Osteocyte (in vitro differentiated cells): Measurements from ENCODE around the gene DPYD. TPM values are rescaled to one million over a fixed set of nuclear protein-coding genes. Genes with fewer than 3 reads are reported as not detected.
A peak's percentile ranks its signal among the peaks of the same experiment; 100 is the strongest.

ENCODE experiments used
- DNase-seq: peaks from one replicate; pipeline ENCODE4 v3.0.0; 2021; ENCODE audit warnings: mixed read lengths; ENCODE audit not compliant: unreplicated experiment; ENCODE audit errors: extremely low spot score
- H3K27ac Mint-ChIP-seq: one replicate; pipeline ENCODE4 v1.8.0; 2021; ENCODE audit warnings: mild to moderate bottlenecking, mixed read lengths; ENCODE audit not compliant: unreplicated experiment
- H3K27me3 Mint-ChIP-seq: one replicate; pipeline ENCODE4 v1.8.0; 2021; ENCODE audit warnings: mixed read lengths; ENCODE audit not compliant: unreplicated experiment
- H3K36me3 Mint-ChIP-seq: one replicate; pipeline ENCODE4 v1.8.0; 2021; ENCODE audit warnings: mixed read lengths; ENCODE audit not compliant: unreplicated experiment
- H3K4me1 Mint-ChIP-seq: one replicate; pipeline ENCODE4 v1.8.0; 2021; ENCODE audit warnings: mixed read lengths; ENCODE audit not compliant: unreplicated experiment
- H3K4me3 Mint-ChIP-seq: one replicate; pipeline ENCODE4 v1.8.0; 2021; ENCODE audit warnings: mild to moderate bottlenecking, moderate library complexity, mixed read lengths; ENCODE audit not compliant: unreplicated experiment
- H3K9me3 Mint-ChIP-seq: one replicate; pipeline ENCODE4 v1.8.0; 2021; ENCODE audit warnings: mixed read lengths; ENCODE audit not compliant: unreplicated experiment
- CTCF ChIP-seq: fragments of 200-600 bp; sonication (generic); IDR thresholded peaks from 2 replicates; pipeline ENCODE4 v1.5.0; 2021; ENCODE audit warnings: antibody characterized with exemption, mild to moderate bottlenecking, moderate library complexity
- total RNA-seq: library from RNA; stranded (reverse); gene quantifications from 2 replicates; pipeline ENCODE4 v1.2.1, GENCODE V29; 2021

The DPYD gene
- total RNA-seq, 1 donor from 2014 or later = 44.0 TPM

GRCh38 chr1:97157991-97158390, 762.8 kb downstream of the DPYD start:
- Mint-ChIP-seq H3K36me3 (peaks cover 14% of the 10 kb centered on the region), H3K9me3 (peaks cover 11% of the 10 kb centered on the region), H3K27ac (no peak overlapping the region), H3K27me3 (no peaks in the 10 kb centered on the region), H3K4me1 (no peaks in the 10 kb centered on the region), H3K4me3 (no peak overlapping the region)
- TF ChIP-seq CTCF = no peak
- DNase-seq = no peak

DNA sequence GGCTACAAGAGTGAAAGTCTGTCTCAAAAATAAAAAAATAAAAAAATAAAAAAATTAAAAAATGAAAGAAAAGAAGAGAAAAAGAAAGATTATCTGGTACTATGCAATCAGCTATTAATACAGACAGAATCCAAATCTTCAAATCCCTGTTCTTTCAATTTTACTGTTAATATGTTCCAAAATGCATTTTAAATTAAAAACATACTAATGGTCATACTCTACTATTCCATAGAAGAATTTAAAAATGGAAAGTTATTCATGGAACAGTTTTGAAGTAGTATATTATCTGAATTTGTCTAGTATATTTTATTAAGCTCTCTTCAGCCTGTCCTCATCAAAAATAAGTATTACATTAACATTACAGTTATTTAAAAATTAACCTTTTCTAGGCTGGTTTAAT, 769.2 kb downstream of the DPYD start:
- Mint-ChIP-seq H3K4me3 (no peak overlapping the region), H3K27ac (no peak overlapping the region), H3K27me3 (no peaks in the 10 kb centered on the region), H3K9me3 (peaks cover 11% of the 10 kb centered on the region), H3K4me1 (peaks cover 11% of the 10 kb centered on the region), H3K36me3 (peaks cover 11% of the 10 kb centered on the region)
- TF ChIP-seq CTCF = no peak
- DNase-seq = no peak

- no peak for DNase-seq
- peaks cover 67% of the 10 kb centered on the region for H3K4me1 Mint-ChIP-seq
- H3K27ac Mint-ChIP-seq = peak overlapping the region; percentile 90
- TF ChIP-seq CTCF = no peak
- no peaks in the 10 kb centered on the region for H3K27me3 Mint-ChIP-seq
- no peaks in the 10 kb centered on the region for H3K9me3 Mint-ChIP-seq
- H3K36me3 Mint-ChIP-seq = no peaks in the 10 kb centered on the region
- no peak overlapping the region for H3K4me3 Mint-ChIP-seq
Observed at GRCh38 chr1:97145321-97145956, 775.4 kb downstream of the DPYD start.

DNA sequence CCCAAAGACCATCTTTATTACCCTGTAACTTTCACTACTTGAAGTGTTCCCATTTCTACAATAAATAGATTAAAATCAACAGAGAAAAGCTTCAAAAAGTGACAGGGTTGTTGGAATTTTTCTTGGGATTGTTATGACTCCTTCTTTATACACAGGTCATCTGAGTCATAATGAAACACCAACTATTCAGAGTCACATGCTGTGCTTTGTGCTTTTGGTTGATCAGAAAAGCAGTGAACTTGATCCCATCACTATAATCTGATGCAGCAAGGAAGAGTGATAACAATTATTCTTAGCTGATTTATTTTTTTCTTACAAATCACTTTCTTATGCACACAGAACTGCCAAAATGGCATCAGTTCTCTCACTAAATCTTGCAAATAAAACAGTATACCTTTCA, 776.3 kb downstream of the DPYD start:
- H3K27me3 Mint-ChIP-seq = no peaks in the 10 kb centered on the region

More for the DNA sequence above, 776.3 kb downstream of the DPYD start:
- Mint-ChIP-seq H3K36me3 (peaks cover 4% of the 10 kb centered on the region), H3K27ac (peak overlapping the region; percentile 52), H3K9me3 (no peaks in the 10 kb centered on the region), H3K4me3 (peak overlapping the region; percentile 1), H3K4me1 (peaks cover 74% of the 10 kb centered on the region)
- no peak for DNase-seq
- no peak for TF ChIP-seq CTCF
